ENCODE results near the gene PTPN11. TPM values are rescaled to one million over a fixed set of nuclear protein-coding genes. Genes with fewer than 3 reads are reported as not detected.

PTPN11 gene
- total RNA-seq, 1 experiment from 2014 or later = 153 TPM

- POLR2A ChIA-PET = interaction anchor here (0.6 kb wide), 1 partner anchor 442 kb away, joined by 3 read pairs; no protein-coding TSS in a partner anchor
- Histone ChIP-seq H3K36me3 (ENCODE audit: control insufficient read depth, insufficient read depth, low read length) (no peaks in the 10 kb centered on the region), H3K27me3 (replicated peaks; ENCODE audit: control insufficient read depth, insufficient read depth, low read length) (no peaks in the 10 kb centered on the region), H3K4me3 (ENCODE audit: low read depth, low read length) (peak overlapping the region; percentile 95), H3K9me3 (no peaks in the 10 kb centered on the region), H3K4me1 (peaks cover 8% of the 10 kb centered on the region)
- peak overlapping the region; percentile 97 for H3K27ac Mint-ChIP-seq (ENCODE audit: unreplicated experiment)
- peaks cover 28% of the 10 kb centered on the region for H3K36me3 Mint-ChIP-seq (ENCODE audit: insufficient read depth, unreplicated experiment)
- no peak for TF ChIP-seq CTCF (IDR thresholded peaks at IDR 0.05; ENCODE audit: insufficient read depth in 1 of 2, low read depth in 1 of 2, low read length in 1 of 2, severe bottlenecking in 1 of 2, unreplicated experiment in 1 of 2)
- BruUV-seq (replicated peaks) = TSS peak; percentile 88
- no peaks in the 10 kb centered on the region for H3K27me3 Mint-ChIP-seq (ENCODE audit: insufficient read depth, unreplicated experiment)
- H3K4me1 Mint-ChIP-seq (ENCODE audit: low read depth, unreplicated experiment) = no peaks in the 10 kb centered on the region
- no peak for DNase-seq
- no peaks in the 10 kb centered on the region for H3K9me3 Mint-ChIP-seq (ENCODE audit: unreplicated experiment)
- CTCF ChIA-PET = no interaction called here
- peak overlapping the region; percentile 97 for H3K4me3 Mint-ChIP-seq (ENCODE audit: unreplicated experiment)
- intact Hi-C loops (cut with micrococcal nuclease; ENCODE audit: unreplicated experiment) = loop anchor here (1.0 kb wide), 1 partner anchor 9 kb away; the partner anchor contains the start of gene RPL6
Observed at GRCh38 chr12:112418273-112418607, 507 bp upstream of the PTPN11 start.

GRCh38 chr12:112419297-112420133 lies 768 bp downstream of the PTPN11 start:
- ChIA-PET POLR2A (no interaction called here), CTCF (no interaction called here)
- TSS peak; percentile 39 for BruUV-seq (replicated peaks)

GRCh38 chr12:112420740-112421139 lies 2.0 kb downstream of the PTPN11 start:
- Mint-ChIP-seq H3K4me3 (ENCODE audit: unreplicated experiment) (peak overlapping the region; percentile 97), H3K27ac (ENCODE audit: unreplicated experiment) (no peak overlapping the region), H3K36me3 (ENCODE audit: insufficient read depth, unreplicated experiment) (peaks cover 34% of the 10 kb centered on the region), H3K27me3 (ENCODE audit: insufficient read depth, unreplicated experiment) (no peaks in the 10 kb centered on the region), H3K9me3 (ENCODE audit: unreplicated experiment) (no peaks in the 10 kb centered on the region), H3K4me1 (ENCODE audit: low read depth, unreplicated experiment) (no peaks in the 10 kb centered on the region)
- TF ChIP-seq CTCF (IDR thresholded peaks at IDR 0.05; ENCODE audit: insufficient read depth in 1 of 2, low read depth in 1 of 2, low read length in 1 of 2, severe bottlenecking in 1 of 2, unreplicated experiment in 1 of 2) = no peak
- ChIA-PET POLR2A (no interaction called here), CTCF (no interaction called here)
- intact Hi-C loops (cut with micrococcal nuclease; ENCODE audit: unreplicated experiment) = no loop called here
- no TSS peak for BruUV-seq (replicated peaks)
- no peak overlapping the region for H3K4me3 ChIP-seq (ENCODE audit: low read depth, low read length)
- no peaks in the 10 kb centered on the region for H3K9me3 ChIP-seq
- no peaks in the 10 kb centered on the region for H3K27me3 ChIP-seq (replicated peaks; ENCODE audit: control insufficient read depth, insufficient read depth, low read length)
- peaks cover 8% of the 10 kb centered on the region for H3K4me1 ChIP-seq
- DNase-seq = no peak
- H3K36me3 ChIP-seq (ENCODE audit: control insufficient read depth, insufficient read depth, low read length) = no peaks in the 10 kb centered on the region

More at GRCh38 chr12:112419297-112420133, 768 bp downstream of the PTPN11 start:
- Mint-ChIP-seq H3K4me3 (ENCODE audit: unreplicated experiment) (peak overlapping the region; percentile 97), H3K27ac (ENCODE audit: unreplicated experiment) (peak overlapping the region; percentile 97), H3K27me3 (ENCODE audit: insufficient read depth, unreplicated experiment) (no peaks in the 10 kb centered on the region), H3K36me3 (ENCODE audit: insufficient read depth, unreplicated experiment) (peaks cover 34% of the 10 kb centered on the region), H3K4me1 (ENCODE audit: low read depth, unreplicated experiment) (no peaks in the 10 kb centered on the region), H3K9me3 (ENCODE audit: unreplicated experiment) (no peaks in the 10 kb centered on the region)
- H3K4me3 ChIP-seq (ENCODE audit: low read depth, low read length) = peak overlapping the region; percentile 95
- no peak for TF ChIP-seq CTCF (IDR thresholded peaks at IDR 0.05; ENCODE audit: insufficient read depth in 1 of 2, low read depth in 1 of 2, low read length in 1 of 2, severe bottlenecking in 1 of 2, unreplicated experiment in 1 of 2)
- intact Hi-C loops (cut with micrococcal nuclease; ENCODE audit: unreplicated experiment) = no loop called here
- no peaks in the 10 kb centered on the region for H3K9me3 ChIP-seq
- no peaks in the 10 kb centered on the region for H3K36me3 ChIP-seq (ENCODE audit: control insufficient read depth, insufficient read depth, low read length)
- DNase-seq = peak; percentile 71 to 82
- H3K4me1 ChIP-seq = peaks cover 8% of the 10 kb centered on the region
- H3K27me3 ChIP-seq (replicated peaks; ENCODE audit: control insufficient read depth, insufficient read depth, low read length) = no peaks in the 10 kb centered on the region
